GM10248 (cell line): ENCODE data around the gene NDUFAF7.

Source experiments
- CTCF ChIA-PET: fragments of 300-600 bp; sonication (Branson Sonifier 250); formaldehyde crosslinking; extraction: SDS; loops from one replicate; lab custom pipeline; 2021; ENCODE audit warnings: antibody characterized with exemption; lab: Yijun Ruan, JAX
- POLR2A ChIA-PET: fragments of 350-650 bp; sonication (Branson Sonifier 250); formaldehyde crosslinking; extraction: SDS; loops from one replicate; lab custom pipeline; 2020; ENCODE audit warnings: antibody characterized with exemption; lab: Yijun Ruan, JAX
- DNase-seq: peaks from one replicate; pipeline ENCODE4 v3.0.0; 2012; ENCODE audit errors: extremely low spot score
- TF ChIP-seq, protein P1 (sequence below): IDR thresholded peaks from 2 replicates; pipeline ENCODE4 v1.5.1; 2012; ENCODE audit warnings: mild to moderate bottlenecking, low read depth; ENCODE audit errors: extremely low read depth, missing control alignments, control extremely low read depth

NDUFAF7 gene

DNA sequence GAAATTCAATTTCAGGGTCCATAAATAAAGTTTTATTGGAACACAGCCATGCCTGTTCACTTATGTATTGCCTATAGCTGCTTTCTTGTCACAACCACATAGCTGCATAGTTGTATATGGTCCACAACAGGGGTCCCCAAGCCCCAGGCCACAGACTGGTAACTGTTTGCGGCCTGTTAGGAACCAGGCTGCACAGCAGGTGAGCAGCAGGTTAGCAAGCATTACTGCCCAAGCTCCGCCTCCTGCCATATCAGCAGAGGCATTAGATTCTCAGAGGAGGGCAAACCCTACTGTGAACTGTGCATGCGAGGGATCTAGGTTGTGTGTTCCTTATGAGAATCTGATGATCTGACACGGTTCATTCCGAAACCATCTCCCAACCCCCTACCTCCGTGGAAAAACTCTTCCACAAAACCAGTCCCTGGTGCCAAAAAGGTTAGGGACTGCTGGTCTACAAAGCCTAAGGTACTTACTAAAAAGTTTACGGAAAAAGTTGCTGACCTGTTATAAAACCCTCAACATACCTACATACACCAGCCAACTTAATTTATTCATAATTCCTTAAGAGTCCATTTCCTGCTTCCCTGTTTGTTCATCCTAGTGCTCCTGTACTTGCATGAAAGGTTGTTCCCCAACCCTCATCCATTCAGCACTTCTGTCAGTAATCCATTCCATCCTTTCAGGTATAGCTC, 40.1 kb downstream of the NDUFAF7 start:
- no peak for DNase-seq
- TF ChIP-seq, protein P1, sequence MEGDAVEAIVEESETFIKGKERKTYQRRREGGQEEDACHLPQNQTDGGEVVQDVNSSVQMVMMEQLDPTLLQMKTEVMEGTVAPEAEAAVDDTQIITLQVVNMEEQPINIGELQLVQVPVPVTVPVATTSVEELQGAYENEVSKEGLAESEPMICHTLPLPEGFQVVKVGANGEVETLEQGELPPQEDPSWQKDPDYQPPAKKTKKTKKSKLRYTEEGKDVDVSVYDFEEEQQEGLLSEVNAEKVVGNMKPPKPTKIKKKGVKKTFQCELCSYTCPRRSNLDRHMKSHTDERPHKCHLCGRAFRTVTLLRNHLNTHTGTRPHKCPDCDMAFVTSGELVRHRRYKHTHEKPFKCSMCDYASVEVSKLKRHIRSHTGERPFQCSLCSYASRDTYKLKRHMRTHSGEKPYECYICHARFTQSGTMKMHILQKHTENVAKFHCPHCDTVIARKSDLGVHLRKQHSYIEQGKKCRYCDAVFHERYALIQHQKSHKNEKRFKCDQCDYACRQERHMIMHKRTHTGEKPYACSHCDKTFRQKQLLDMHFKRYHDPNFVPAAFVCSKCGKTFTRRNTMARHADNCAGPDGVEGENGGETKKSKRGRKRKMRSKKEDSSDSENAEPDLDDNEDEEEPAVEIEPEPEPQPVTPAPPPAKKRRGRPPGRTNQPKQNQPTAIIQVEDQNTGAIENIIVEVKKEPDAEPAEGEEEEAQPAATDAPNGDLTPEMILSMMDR, result no peak
- CTCF ChIA-PET, result interaction anchor here (0.9 to 1.5 kb wide), 2 partner anchors 11 to 21 kb away, joined by 3 to 4 read pairs; no protein-coding TSS in a partner anchor
- POLR2A ChIA-PET, result no interaction called here

DNA sequence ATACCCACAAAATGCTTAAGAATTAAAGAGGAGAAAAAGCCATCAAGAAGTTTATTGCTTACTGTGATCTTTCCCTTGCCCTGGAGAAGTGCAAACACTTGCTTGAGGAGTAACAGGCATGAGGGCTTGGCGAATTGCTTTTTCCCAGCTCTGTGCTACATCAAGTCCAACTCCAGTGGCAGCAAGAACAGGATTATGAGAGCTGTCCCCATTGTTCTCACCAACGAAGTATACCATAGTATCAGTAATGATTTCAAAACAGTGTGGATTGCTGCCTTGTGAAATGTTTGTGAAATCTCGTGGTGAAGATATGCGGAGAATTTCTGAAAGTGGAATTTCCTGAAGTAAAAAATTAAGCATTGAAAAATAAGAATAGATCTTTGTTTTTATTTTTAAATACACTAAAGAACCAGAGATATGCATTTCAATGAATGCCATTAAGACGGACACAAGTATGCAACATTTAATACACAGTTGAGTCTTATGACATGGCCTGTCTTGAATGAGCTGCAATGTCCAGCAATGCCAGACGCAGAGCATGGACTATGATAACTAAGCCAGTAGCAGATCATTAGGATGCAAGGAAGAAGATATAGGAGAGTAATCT, 43.0 kb downstream of the NDUFAF7 start:
- ChIA-PET CTCF (interaction anchor here (0.7 to 1.7 kb wide), 3 partner anchors 9 to 12 kb away, joined by 3 to 5 read pairs (median 4); no protein-coding TSS in a partner anchor), POLR2A (no interaction called here)
- DNase-seq, result no peak
- TF ChIP-seq, protein P1, result no peak

DNA sequence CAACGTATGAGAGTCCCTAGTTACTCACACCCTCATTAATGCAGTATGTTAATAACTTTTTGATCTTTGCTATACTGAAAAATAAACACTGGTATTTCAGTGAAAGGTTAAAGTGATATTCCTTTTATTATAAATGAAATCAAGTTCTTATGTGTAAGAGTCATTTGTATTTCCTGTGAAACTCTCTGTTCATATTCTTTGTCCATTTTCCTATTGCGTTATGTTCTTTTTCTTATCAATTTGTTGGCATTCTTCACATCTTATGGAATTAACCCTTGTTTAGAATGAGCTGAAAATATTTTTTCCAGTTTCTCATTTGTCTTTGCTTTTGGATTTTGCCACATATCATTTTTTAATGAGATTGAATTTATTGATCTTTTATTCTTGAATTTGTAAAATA, 44.8 kb downstream of the NDUFAF7 start:
- DNase-seq, result no peak
- TF ChIP-seq, protein P1, result no peak
- POLR2A ChIA-PET, result no interaction called here
- CTCF ChIA-PET, result no interaction called here

DNA sequence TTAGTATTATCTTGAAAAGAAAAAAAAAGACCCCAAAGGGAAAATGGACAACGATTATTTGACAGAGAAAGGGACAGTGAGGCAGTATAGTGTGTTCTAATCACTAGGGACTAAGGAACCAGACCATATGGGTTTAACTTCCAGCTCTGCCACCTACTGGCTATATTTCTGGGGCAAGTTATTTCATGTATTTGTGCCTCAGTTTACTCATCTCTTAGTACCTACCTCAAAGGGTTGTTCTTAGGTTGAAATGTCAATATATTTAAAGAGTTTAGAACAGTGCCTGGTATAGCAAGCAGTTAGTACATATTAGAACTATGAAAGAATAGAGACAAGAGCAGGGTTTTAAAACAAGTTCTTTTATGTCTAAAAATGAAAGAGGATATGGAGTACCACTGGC, 50.5 kb downstream of the NDUFAF7 start:
- no peak for DNase-seq
- ChIA-PET POLR2A (no interaction called here), CTCF (interaction anchor here (1.3 kb wide), 1 partner anchor 10 kb away, joined by 3 read pairs; no protein-coding TSS in a partner anchor)
- TF ChIP-seq, protein P1, result no peak

DNA sequence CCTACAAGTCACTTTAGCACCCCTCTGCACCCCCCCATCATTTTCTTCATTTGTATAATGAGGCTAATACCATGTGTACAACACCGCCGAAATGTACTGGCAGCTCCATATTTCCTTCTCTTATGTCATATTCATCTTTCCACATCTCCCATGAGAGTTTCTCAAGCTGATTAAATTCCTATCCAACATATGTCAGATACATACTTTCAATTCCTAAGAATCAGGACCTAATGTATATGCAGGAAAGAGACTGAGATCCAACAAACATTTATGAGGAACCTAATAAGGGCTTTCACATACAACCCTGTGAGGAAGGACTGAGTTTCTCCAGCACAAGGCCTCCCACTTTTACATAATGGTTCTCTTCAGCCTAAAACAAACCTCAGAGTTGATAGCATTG, 51.3 kb downstream of the NDUFAF7 start:
- POLR2A ChIA-PET, result no interaction called here
- TF ChIP-seq, protein P1, result no peak
- CTCF ChIA-PET, result interaction anchor here (1.0 to 1.3 kb wide), 2 partner anchors 11 to 25 kb away, joined by 3 read pairs; no protein-coding TSS in a partner anchor
- DNase-seq, result no peak

DNA sequence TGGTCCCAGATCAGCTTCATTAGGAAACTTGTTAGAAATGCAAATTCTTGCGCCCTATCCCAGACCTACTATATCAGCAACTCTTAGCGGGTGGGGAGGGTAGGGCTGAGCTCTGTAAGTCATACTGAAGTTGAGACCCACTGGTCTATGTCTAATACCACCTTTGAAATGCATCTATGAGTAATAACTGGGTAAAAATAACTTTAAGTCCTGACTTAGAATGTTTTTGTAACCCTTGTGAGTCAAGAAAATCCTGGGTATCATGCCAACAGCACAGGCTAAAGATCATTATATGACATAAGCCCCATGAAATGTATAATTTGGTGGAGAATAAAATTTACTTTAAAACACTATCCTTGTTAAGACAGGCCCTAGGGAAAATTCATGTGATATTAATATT, 51.7 kb downstream of the NDUFAF7 start:
- TF ChIP-seq, protein P1, result no peak
- POLR2A ChIA-PET, result interaction anchor here (0.6 kb wide), 1 partner anchor 25 kb away, joined by 3 read pairs; no protein-coding TSS in a partner anchor
- DNase-seq, result no peak
- CTCF ChIA-PET, result interaction anchor here (1.0 to 2.2 kb wide), 2 partner anchors 20 to 24 kb away, joined by 3 to 7 read pairs; no protein-coding TSS in a partner anchor
